ENCODE data around the gene STH. TPM values are rescaled to one million over a fixed set of nuclear protein-coding genes. Genes with fewer than 3 reads are reported as not detected.

Gene STH
- total and polyA plus RNA-seq, 2 of the 4 experiments (the other 2 are of a cell fraction), result not detected

- Histone ChIP-seq H2BK15ac (ENCODE audit: low read depth, low read length) (no peak overlapping the region), H2BK120ac (ENCODE audit: low read depth, low read length) (no peak overlapping the region), H3K56ac (ENCODE audit: extremely low read depth, insufficient read depth, low read length) (no peak overlapping the region), H3K27me3 (ENCODE audit: control insufficient read depth, insufficient read depth, low read length) (peaks cover 12% of the 10 kb centered on the region; the same call in 1 of the 2 replicates), H3K27ac (ENCODE audit: insufficient read depth, low read length) (no peak overlapping the region), H4K8ac (ENCODE audit: low read depth in 2 of 2, low read length in 2 of 2) (no peak overlapping the region), H3K23ac (ENCODE audit: low read depth, low read length) (no peak overlapping the region), H4K20me1 (ENCODE audit: insufficient read depth, low read length) (no peaks in the 10 kb centered on the region), H2BK5ac (ENCODE audit: low read depth, low read length, poor library complexity, severe bottlenecking) (no peak overlapping the region), H3K79me1 (ENCODE audit: low read depth in 1 of 2, low read length in 2 of 2) (no peaks in the 10 kb centered on the region), H3K36me3 (ENCODE audit: control insufficient read depth, insufficient read depth, low read length) (no peaks in the 10 kb centered on the region), H3K18ac (ENCODE audit: low read depth, low read length) (no peak overlapping the region), H3K4ac (ENCODE audit: low read depth, low read length) (no peak overlapping the region), H4K5ac (ENCODE audit: low read depth, low read length) (no peak overlapping the region), H3K4me3 (ENCODE audit: insufficient read depth, low read depth, low read length) (no peak overlapping the region), H2AK5ac (ENCODE audit: low read depth, low read length) (no peak overlapping the region), H3K9ac (ENCODE audit: low read depth, low read length) (no peak overlapping the region), H3K9me3 (ENCODE audit: control insufficient read depth, insufficient read depth, low read length) (no peaks in the 10 kb centered on the region), H2AFZ (replicated peaks; ENCODE audit: low read length, poor library complexity) (no peak overlapping the region), H3K4me1 (ENCODE audit: control insufficient read depth, insufficient read depth, low read length) (peaks cover 2% of the 10 kb centered on the region; the same call in 1 of the 2 replicates), H4K91ac (ENCODE audit: insufficient read depth, low read depth, low read length) (no peak overlapping the region), H3K4me2 (ENCODE audit: low read depth, low read length) (no peak overlapping the region), H2AK9ac (replicated peaks; ENCODE audit: low read depth, low read length, poor library complexity) (no peak overlapping the region), H2BK20ac (ENCODE audit: low read depth, low read length) (no peak overlapping the region), H3K14ac (replicated peaks; ENCODE audit: low read depth, low read length) (no peak overlapping the region), H3K9me1 (ENCODE audit: insufficient read depth, low read length) (no peaks in the 10 kb centered on the region)
- DNase-seq, result peak; percentile 59
- POLR2A ChIA-PET (ENCODE audit: unreplicated experiment), result no interaction called here
- TF ChIP-seq, protein P1, sequence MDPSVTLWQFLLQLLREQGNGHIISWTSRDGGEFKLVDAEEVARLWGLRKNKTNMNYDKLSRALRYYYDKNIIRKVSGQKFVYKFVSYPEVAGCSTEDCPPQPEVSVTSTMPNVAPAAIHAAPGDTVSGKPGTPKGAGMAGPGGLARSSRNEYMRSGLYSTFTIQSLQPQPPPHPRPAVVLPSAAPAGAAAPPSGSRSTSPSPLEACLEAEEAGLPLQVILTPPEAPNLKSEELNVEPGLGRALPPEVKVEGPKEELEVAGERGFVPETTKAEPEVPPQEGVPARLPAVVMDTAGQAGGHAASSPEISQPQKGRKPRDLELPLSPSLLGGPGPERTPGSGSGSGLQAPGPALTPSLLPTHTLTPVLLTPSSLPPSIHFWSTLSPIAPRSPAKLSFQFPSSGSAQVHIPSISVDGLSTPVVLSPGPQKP (IDR thresholded peaks at IDR 0.05; ENCODE audit: borderline replicate concordance, low read depth, low read length), result no peak
- no peak for TF ChIP-seq CHD1 (IDR thresholded peaks at IDR 0.05; ENCODE audit: low read depth, low read length)
- TF ChIP-seq CTCF (conservative IDR thresholded peaks at IDR 0.05; ENCODE audit: low read depth, low read length), result no peak
- TF ChIP-seq RAD21 (IDR thresholded peaks at IDR 0.05; ENCODE audit: low read length), result no peak
- no peak for TF ChIP-seq USF2 (IDR thresholded peaks at IDR 0.05; ENCODE audit: low read depth, low read length)
- no peak for TF ChIP-seq RFX5 (IDR thresholded peaks at IDR 0.05; ENCODE audit: low read depth, low read length)
- TF ChIP-seq BHLHE40 (IDR thresholded peaks at IDR 0.05; ENCODE audit: low read depth, low read length), result no peak
- TF ChIP-seq POLR2A (IDR thresholded peaks at IDR 0.05; ENCODE audit: low read depth, low read length), result no peak
- TF ChIP-seq FOS (IDR thresholded peaks at IDR 0.05; ENCODE audit: low read depth, low read length), result no peak
- TF ChIP-seq SMC3 (IDR thresholded peaks at IDR 0.05; ENCODE audit: low read depth, low read length), result no peak
- TF ChIP-seq MAFK (IDR thresholded peaks at IDR 0.05; ENCODE audit: low read depth, low read length), result no peak
- TF ChIP-seq MXI1 (IDR thresholded peaks at IDR 0.05; ENCODE audit: borderline replicate concordance, low read depth, low read length), result no peak
- TF ChIP-seq MAZ (IDR thresholded peaks at IDR 0.05; ENCODE audit: borderline replicate concordance, low read depth, low read length), result no peak
- no peak for TF ChIP-seq NFE2L2 (IDR thresholded peaks at IDR 0.05; ENCODE audit: low read depth, low read length)
- TF ChIP-seq CEBPB (IDR thresholded peaks at IDR 0.05; ENCODE audit: low read depth, low read length), result no peak
- no peak for TF ChIP-seq RCOR1 (IDR thresholded peaks at IDR 0.05; ENCODE audit: insufficient replicate concordance, low read length)
- intact Hi-C loops (cut with micrococcal nuclease) (no loop called here), dilution Hi-C loops (cut with HindIII; ENCODE audit: low sequenced_read_pairs, unreplicated experiment) (no loop called here), in situ Hi-C loops (cut with MboI; ENCODE audit: low sequenced_read_pairs) (no loop called here)
- peak; percentile 44 for ATAC-seq (ENCODE audit: low read depth)
- 60% methylated on average over 1 of the region's 9 CpGs; no CpG with 5 or more reads in 1 of the 2 experiments for WGBS, 2 experiments (ENCODE audit: extremely low coverage in 2 of 2, insufficient read length in 1 of 2)
- CTCF ChIA-PET, result interaction anchor here (0.5 kb wide), 1 partner anchor 370 kb away, joined by 8 read pairs; no protein-coding TSS in a partner anchor
- no TSS peak for BruUV-seq (replicated peaks)
Observed at GRCh38 chr17:45997624-45998023, 1.4 kb upstream of the STH start.

All from IMR-90 (cell line).